ENCODE data around the gene KBTBD12. TPM values are rescaled to one million over a fixed set of nuclear protein-coding genes. Genes with fewer than 3 reads are reported as not detected.
"Not testable (repeated sequence)": the region's sequence is repeated elsewhere in the genome, so short reads cannot be mapped to it uniquely, and the experiment has no call there.

KBTBD12 gene
- total and polyA plus RNA-seq, 4 donors = 0.28 to 7.6 (median 4.3) TPM

- H3K4me1 ChIP-seq (ENCODE audit: control insufficient read depth in 1 of 2, insufficient read depth in 2 of 2, low read length in 2 of 2) = no peaks in the 10 kb centered on the region
- no peaks in the 10 kb centered on the region for H3K36me3 ChIP-seq (ENCODE audit: control insufficient read depth in 1 of 2, insufficient read depth in 2 of 2, low read length in 1 of 2)
- 92 to 93% methylated on average over 9 of the region's 9 CpGs for WGBS, 2 donors
- H3K27me3 ChIP-seq (ENCODE audit: control insufficient read depth in 1 of 2, insufficient read depth in 2 of 2, low read length in 1 of 2) = no peaks in the 10 kb centered on the region
- DNase-seq = no peak
- H3K9me3 ChIP-seq (ENCODE audit: control insufficient read depth, low read length) = no peaks in the 10 kb centered on the region
- ATAC-seq (ENCODE audit: low FRiP score) = no peak
- intact Hi-C loops (cut with DNase I) = no loop called here
- H3K27ac ChIP-seq (ENCODE audit: low read depth in 1 of 2, low read length in 2 of 2) = no peak overlapping the region
- no peak overlapping the region for H3K4me3 ChIP-seq (ENCODE audit: low read length in 2 of 2)
Measured at GRCh38 chr3:127886231-127886955, 28.6 kb upstream of the KBTBD12 start.

GRCh38 chr3:127886956-127887231, 28.1 kb upstream of the KBTBD12 start:
- Histone ChIP-seq H3K36me3 (ENCODE audit: control insufficient read depth in 1 of 2, insufficient read depth in 2 of 2, low read length in 1 of 2) (no peaks in the 10 kb centered on the region), H3K4me3 (ENCODE audit: low read length in 2 of 2) (no peak overlapping the region), H3K9me3 (ENCODE audit: control insufficient read depth, low read length) (no peaks in the 10 kb centered on the region), H3K27me3 (ENCODE audit: control insufficient read depth in 1 of 2, insufficient read depth in 2 of 2, low read length in 1 of 2) (no peaks in the 10 kb centered on the region), H3K27ac (ENCODE audit: low read depth in 1 of 2, low read length in 2 of 2) (no peak overlapping the region), H3K4me1 (ENCODE audit: control insufficient read depth in 1 of 2, insufficient read depth in 2 of 2, low read length in 2 of 2) (no peaks in the 10 kb centered on the region)
- intact Hi-C loops (cut with DNase I) = no loop called here
- DNase-seq (no peak), ATAC-seq (ENCODE audit: low FRiP score) (no peak)

- WGBS, 2 donors = 90% methylated on average over 4 of the region's 4 CpGs
- intact Hi-C loops (cut with DNase I) = no loop called here
- no peak for ATAC-seq (ENCODE audit: low FRiP score)
Measured at GRCh38 chr3:127887321-127887720, 27.7 kb upstream of the KBTBD12 start.

GRCh38 chr3:127888156-127888555, 26.9 kb upstream of the KBTBD12 start:
- 80 to 87% methylated on average over 4 of the region's 4 CpGs for WGBS, 2 donors
- Histone ChIP-seq H3K4me3 (ENCODE audit: low read length in 2 of 2) (no peak overlapping the region), H3K27me3 (ENCODE audit: control insufficient read depth in 1 of 2, insufficient read depth in 2 of 2, low read length in 1 of 2) (no peaks in the 10 kb centered on the region), H3K9me3 (ENCODE audit: control insufficient read depth, low read length) (no peaks in the 10 kb centered on the region), H3K4me1 (ENCODE audit: control insufficient read depth in 1 of 2, insufficient read depth in 2 of 2, low read length in 2 of 2) (no peaks in the 10 kb centered on the region), H3K27ac (ENCODE audit: low read depth in 1 of 2, low read length in 2 of 2) (no peak overlapping the region), H3K36me3 (ENCODE audit: control insufficient read depth in 1 of 2, insufficient read depth in 2 of 2, low read length in 1 of 2) (no peaks in the 10 kb centered on the region)
- ATAC-seq (ENCODE audit: low FRiP score) (peak; percentile 33), DNase-seq (no peak)
- intact Hi-C loops (cut with DNase I) = no loop called here

More at GRCh38 chr3:127887321-127887720, 27.7 kb upstream of the KBTBD12 start:
- no peaks in the 10 kb centered on the region for H3K27me3 ChIP-seq (ENCODE audit: control insufficient read depth in 1 of 2, insufficient read depth in 2 of 2, low read length in 1 of 2)
- H3K36me3 ChIP-seq (ENCODE audit: control insufficient read depth in 1 of 2, insufficient read depth in 2 of 2, low read length in 1 of 2) = no peaks in the 10 kb centered on the region
- no peak for DNase-seq
- no peak overlapping the region for H3K4me3 ChIP-seq (ENCODE audit: low read length in 2 of 2)
- no peaks in the 10 kb centered on the region for H3K4me1 ChIP-seq (ENCODE audit: control insufficient read depth in 1 of 2, insufficient read depth in 2 of 2, low read length in 2 of 2)
- no peak overlapping the region for H3K27ac ChIP-seq (ENCODE audit: low read depth in 1 of 2, low read length in 2 of 2)
- H3K9me3 ChIP-seq (ENCODE audit: control insufficient read depth, low read length) = no peaks in the 10 kb centered on the region

- Histone ChIP-seq H3K9me3 (ENCODE audit: control insufficient read depth, low read length) (no peaks in the 10 kb centered on the region), H3K4me1 (ENCODE audit: control insufficient read depth in 1 of 2, insufficient read depth in 2 of 2, low read length in 2 of 2) (no peaks in the 10 kb centered on the region), H3K4me3 (ENCODE audit: low read length in 2 of 2) (no peak overlapping the region), H3K27ac (ENCODE audit: low read depth in 1 of 2, low read length in 2 of 2) (no peak overlapping the region), H3K36me3 (ENCODE audit: control insufficient read depth in 1 of 2, insufficient read depth in 2 of 2, low read length in 1 of 2) (no peaks in the 10 kb centered on the region), H3K27me3 (ENCODE audit: control insufficient read depth in 1 of 2, insufficient read depth in 2 of 2, low read length in 1 of 2) (no peaks in the 10 kb centered on the region)
- ATAC-seq (ENCODE audit: low FRiP score) (peak; percentile 72), DNase-seq (peak in 1 of 2 donors; percentile 81)
- 57 to 60% methylated on average over 8 of the region's 8 CpGs for WGBS, 2 donors
- intact Hi-C loops (cut with DNase I) = no loop called here
Measured at GRCh38 chr3:127888564-127889107, 26.4 kb upstream of the KBTBD12 start.

DNA sequence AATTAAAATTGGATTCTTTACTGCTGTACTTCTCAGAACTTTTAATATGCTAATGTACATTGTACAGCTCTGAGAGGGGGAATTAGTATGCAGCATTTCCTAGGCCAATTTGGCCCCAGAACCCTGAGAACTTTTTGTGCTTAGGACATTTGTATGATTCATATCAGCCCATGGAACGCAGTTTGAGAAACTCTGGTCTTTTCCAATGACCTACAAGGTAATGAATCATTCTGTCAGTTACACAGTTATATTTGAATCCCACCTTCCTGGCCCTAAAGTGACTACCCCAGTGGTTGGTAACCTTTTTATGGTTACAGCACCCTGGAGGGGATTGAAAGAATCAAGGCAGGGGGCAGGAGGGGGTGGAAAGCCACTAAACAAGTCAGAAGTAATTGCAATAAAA, 25.6 kb upstream of the KBTBD12 start:
- ATAC-seq (ENCODE audit: low FRiP score) (peak; percentile 79), DNase-seq (no peak)
- Histone ChIP-seq H3K27ac (ENCODE audit: low read depth in 1 of 2, low read length in 2 of 2) (peak overlapping the region; percentile 59 to 71), H3K36me3 (ENCODE audit: control insufficient read depth in 1 of 2, insufficient read depth in 2 of 2, low read length in 1 of 2) (no peaks in the 10 kb centered on the region), H3K4me1 (ENCODE audit: control insufficient read depth in 1 of 2, insufficient read depth in 2 of 2, low read length in 2 of 2) (no peaks in the 10 kb centered on the region), H3K27me3 (ENCODE audit: control insufficient read depth in 1 of 2, insufficient read depth in 2 of 2, low read length in 1 of 2) (no peaks in the 10 kb centered on the region), H3K9me3 (ENCODE audit: control insufficient read depth, low read length) (no peaks in the 10 kb centered on the region), H3K4me3 (ENCODE audit: low read length in 2 of 2) (no peak overlapping the region)
- intact Hi-C loops (cut with DNase I) = no loop called here
- 8 to 9% methylated on average over 1 of the region's 1 CpG for WGBS, 2 donors

GRCh38 chr3:127889976-127890650, 24.9 kb upstream of the KBTBD12 start:
- H3K27ac ChIP-seq (ENCODE audit: low read depth in 1 of 2, low read length in 2 of 2) = peak overlapping the region; percentile 59 to 71
- no peaks in the 10 kb centered on the region for H3K9me3 ChIP-seq (ENCODE audit: control insufficient read depth, low read length)
- no peaks in the 10 kb centered on the region for H3K27me3 ChIP-seq (ENCODE audit: control insufficient read depth in 1 of 2, insufficient read depth in 2 of 2, low read length in 1 of 2)
- H3K36me3 ChIP-seq (ENCODE audit: control insufficient read depth in 1 of 2, insufficient read depth in 2 of 2, low read length in 1 of 2) = no peaks in the 10 kb centered on the region
- intact Hi-C loops (cut with DNase I) = no loop called here
- no peak for ATAC-seq (ENCODE audit: low FRiP score)
- H3K4me3 ChIP-seq (ENCODE audit: low read length in 2 of 2) = no peak overlapping the region
- 77 to 80% methylated on average over 3 of the region's 3 CpGs for WGBS, 2 donors
- no peak for DNase-seq
- no peaks in the 10 kb centered on the region for H3K4me1 ChIP-seq (ENCODE audit: control insufficient read depth in 1 of 2, insufficient read depth in 2 of 2, low read length in 2 of 2)

DNA sequence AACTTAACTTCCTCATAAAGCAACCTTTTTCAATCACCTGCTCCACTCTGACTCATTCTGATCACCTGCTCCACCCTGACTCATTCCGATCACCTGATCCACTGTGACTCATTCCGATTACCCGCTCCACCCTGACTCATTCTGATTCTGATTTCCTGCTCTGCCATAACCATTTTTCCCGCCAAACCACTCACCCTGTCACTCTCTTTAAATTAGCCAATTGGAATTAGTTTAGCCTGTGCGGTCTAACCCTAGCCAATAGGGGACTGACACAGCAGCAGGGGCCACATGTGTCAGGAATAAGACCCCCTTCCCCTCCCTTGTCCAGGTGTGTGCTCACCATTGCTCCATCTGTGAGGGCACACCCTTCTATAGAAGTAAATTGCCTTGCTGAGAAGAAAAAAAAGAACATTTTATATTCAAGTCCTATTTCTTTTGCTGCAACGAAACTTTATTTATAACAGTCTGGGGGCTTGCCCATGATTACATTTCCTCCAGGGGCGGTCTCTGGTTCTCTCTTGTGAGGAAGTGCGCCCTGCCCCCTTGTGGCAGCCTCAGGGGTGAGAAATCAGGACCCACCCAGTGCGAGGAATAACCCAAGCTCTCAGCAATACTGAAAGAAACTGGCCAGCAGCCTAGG, 24.3 kb upstream of the KBTBD12 start:
- H3K36me3 ChIP-seq (ENCODE audit: control insufficient read depth in 1 of 2, insufficient read depth in 2 of 2, low read length in 1 of 2); DNase-seq; H3K27me3 ChIP-seq (ENCODE audit: control insufficient read depth in 1 of 2, insufficient read depth in 2 of 2, low read length in 1 of 2); H3K9me3 ChIP-seq (ENCODE audit: control insufficient read depth, low read length); H3K4me1 ChIP-seq (ENCODE audit: control insufficient read depth in 1 of 2, insufficient read depth in 2 of 2, low read length in 2 of 2); ATAC-seq (ENCODE audit: low FRiP score); H3K4me3 ChIP-seq (ENCODE audit: low read length in 2 of 2); intact Hi-C loops (cut with DNase I); H3K27ac ChIP-seq (ENCODE audit: low read depth in 1 of 2, low read length in 2 of 2): not testable (repeated sequence)
- WGBS, 2 donors = 94 to 96% methylated on average over 9 of the region's 9 CpGs

All from aorta (tissue), 5 donors.